Fibroblast of skin of left quadriceps (primary cell): ENCODE measurements around the gene RETREG1.
A peak's percentile ranks its signal among the peaks of the same experiment; 100 is the strongest.
"Not testable (repeated sequence)": the region's sequence is repeated elsewhere in the genome, so short reads cannot be mapped to it uniquely, and the experiment has no call there.

Source experiments
- DNase-seq, 2 experiments: peaks; one replicate each; pipeline ENCODE4 v3.0.0-alpha.2; 2013; ENCODE audit warnings: low read depth in 2 of 2

RETREG1 gene

GRCh38 chr5:16617274-16617968 lies 624 bp upstream of the RETREG1 start:
- no peak for DNase-seq

GRCh38 chr5:16615741-16616535 lies 859 bp downstream of the RETREG1 start:
- no peak for DNase-seq

DNA sequence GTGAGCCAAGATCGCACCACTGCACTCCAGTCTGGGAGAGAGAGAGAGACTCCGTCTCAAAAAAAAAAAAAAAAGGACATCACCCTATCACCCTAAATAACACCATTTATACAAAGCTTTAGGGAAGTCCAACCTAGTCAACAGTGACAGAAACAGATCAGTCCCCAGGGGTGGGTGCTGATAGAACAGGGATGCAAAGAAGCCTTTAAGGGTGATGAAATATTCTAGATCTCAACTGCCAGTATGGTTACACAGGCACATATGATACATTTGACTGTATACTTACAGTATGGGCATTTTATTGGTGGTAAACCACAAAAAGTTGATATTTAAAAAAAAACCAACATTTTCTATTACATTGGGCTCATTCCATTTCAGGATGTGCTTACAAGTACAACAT lies 4.8 kb downstream of the RETREG1 start:
- no peak for DNase-seq

DNA sequence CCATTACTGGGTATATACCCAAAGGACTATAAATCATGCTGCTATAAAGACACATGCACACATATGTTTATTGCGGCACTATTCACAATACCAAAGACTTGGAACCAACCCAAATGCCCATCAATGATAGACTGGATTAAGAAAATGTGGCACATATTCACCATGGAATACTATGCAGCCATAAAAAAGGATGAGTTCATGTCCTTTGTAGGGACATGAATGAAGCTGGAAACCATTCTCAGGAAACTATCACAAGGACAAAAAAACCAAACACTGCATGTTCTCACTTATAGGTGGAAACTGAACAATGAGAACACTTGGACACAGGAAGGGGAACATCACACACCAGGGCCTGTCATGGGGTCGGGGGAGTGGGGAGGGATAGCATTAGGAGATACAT lies 5.9 kb downstream of the RETREG1 start:
- not testable (repeated sequence) for DNase-seq

- DNase-seq = no peak
Observed at GRCh38 chr5:16609412-16609811, 7.4 kb downstream of the RETREG1 start.

GRCh38 chr5:16606628-16607027 lies 10.2 kb downstream of the RETREG1 start:
- no peak for DNase-seq

- DNase-seq = no peak
Observed at GRCh38 chr5:16603701-16604100, 13.1 kb downstream of the RETREG1 start.

DNA sequence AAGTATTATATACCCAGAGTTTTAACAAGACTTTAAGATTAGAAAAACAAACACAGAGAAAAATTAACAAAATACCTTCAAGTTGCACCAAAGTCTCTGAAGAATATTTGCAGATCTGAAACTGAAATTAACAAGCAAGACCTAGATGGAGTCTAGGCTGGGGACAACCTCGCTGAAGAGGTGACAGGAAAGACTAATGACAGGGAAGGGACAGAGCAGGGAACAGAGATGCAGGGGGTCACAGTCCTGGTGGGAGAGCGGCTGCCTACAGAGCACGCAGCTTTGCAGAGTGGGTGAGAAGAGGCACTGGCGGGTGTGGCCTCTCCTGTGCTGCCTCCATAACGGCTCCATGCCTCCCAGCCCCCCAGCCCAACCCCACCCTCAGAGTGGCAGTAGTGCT lies 13.5 kb downstream of the RETREG1 start:
- DNase-seq = no peak

DNA sequence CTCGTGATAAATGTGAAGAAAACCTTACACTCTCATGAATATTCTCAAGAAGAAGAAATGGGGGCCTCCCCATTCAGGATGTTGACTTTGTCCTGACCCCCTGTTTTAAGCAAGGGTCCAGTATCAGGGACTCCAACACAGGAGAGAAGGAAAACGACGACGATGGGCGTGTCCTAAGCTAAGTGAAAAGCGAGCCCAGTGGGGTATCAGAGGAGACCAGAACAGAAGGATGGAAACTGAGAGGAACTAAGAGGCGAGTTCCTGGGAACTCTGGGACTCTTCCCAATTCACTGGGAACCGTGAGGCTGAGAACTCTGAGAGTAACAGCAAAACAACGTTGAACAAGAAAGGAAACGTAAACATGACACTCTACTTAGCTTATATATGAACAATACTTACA lies 14.6 kb downstream of the RETREG1 start:
- DNase-seq = no peak

- DNase-seq = no peak
Observed at GRCh38 chr5:16600946-16601345, 15.9 kb downstream of the RETREG1 start.

DNA sequence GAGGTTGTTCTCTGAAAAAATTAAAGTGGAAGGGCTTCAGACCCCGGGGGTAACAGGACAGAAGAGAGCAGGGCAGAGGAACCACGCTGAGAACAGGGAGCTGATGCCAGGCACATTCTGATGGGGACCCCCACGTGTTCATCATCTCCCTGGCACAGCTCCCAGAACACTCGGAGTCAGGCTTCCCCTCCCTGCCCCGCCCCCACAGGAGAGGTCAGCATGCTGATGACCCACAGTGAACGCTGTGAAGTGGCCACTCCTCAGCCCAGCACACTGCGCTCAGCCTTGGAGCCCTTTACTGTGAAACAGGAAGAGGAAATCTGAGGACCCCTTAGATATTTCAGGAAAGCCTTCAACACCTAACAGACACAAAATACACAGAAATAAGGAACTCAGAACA lies 16.4 kb downstream of the RETREG1 start:
- DNase-seq = no peak

GRCh38 chr5:16597946-16598694 lies 18.7 kb downstream of the RETREG1 start:
- no peak for DNase-seq

DNA sequence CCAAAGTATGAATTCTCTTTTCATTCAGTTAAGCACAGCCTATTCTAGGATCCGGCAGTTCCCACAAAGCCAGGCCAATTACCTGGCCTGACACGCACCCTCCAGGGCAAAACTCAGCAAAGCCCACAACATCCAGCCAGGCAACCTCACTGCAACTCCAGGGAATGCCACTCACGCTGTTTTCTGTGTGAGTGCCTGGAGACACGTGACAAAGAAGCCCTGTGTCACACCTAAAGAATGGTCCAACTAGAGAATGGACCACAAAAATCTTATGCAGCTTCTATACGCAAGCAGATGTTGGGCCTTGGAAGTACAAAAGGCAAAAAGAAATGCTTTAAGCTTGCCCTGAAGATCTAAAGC lies 20.2 kb downstream of the RETREG1 start:
- peak; percentile 35 to 37 for DNase-seq

GRCh38 chr5:16595881-16596580 lies 20.8 kb downstream of the RETREG1 start:
- no peak for DNase-seq

DNA sequence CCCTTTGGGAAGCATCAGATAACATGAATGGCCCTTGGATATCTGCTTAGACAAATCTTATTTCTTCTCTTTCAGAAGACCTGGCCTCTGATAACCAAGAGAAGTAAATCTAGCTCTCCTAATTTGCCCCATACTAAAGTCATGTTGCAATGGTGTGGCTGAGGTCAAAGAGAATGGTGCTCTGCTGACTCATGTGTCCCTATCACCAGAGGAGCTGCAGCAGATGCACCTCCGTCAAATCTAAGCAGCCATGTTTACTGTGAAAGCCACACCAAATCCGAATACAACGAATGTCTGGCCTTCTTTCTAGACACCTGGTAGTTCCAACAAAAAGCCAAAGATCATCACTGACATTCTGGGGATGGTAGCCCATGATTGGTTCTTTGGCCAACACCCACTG lies 23.2 kb downstream of the RETREG1 start:
- no peak for DNase-seq

GRCh38 chr5:16593013-16593412 lies 23.8 kb downstream of the RETREG1 start:
- DNase-seq = no peak

DNA sequence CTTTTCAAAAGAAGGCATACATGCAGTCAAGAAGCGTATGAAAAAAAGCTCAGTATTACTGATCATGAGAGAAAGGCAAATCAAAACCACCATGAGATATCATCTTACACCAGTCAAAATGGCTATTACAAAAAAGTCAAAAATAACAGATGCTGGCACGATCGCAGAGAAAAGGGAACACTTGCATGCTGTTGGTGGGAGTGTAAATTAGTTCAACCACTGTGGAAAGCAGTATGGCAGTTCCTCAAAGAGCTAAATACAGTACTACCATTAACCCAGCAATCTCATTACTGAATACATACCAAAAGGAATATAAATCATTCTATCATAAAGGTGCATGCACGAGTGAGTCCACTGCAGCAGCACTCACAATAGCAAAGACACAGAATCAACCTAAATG lies 24.5 kb downstream of the RETREG1 start:
- no peak for DNase-seq

DNA sequence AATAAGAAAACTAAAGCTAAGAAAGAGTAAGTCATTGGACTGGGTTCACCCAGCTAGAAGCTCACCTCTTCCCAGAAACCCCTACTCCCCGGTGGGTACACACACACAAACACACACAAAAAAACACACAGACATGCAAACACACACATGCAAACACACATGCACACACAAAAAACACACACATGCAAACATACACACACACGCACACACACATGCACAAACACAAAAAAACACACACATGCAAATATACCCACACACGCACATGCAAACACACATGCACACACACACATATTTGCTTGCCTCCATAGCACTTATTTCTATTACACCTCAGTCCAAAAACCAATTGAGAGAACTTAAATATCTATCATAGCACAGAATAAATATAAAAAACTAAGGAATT lies 26.1 kb downstream of the RETREG1 start:
- DNase-seq = no peak

- DNase-seq = no peak
Observed at GRCh38 chr5:16589658-16590057, 27.1 kb downstream of the RETREG1 start.

DNA sequence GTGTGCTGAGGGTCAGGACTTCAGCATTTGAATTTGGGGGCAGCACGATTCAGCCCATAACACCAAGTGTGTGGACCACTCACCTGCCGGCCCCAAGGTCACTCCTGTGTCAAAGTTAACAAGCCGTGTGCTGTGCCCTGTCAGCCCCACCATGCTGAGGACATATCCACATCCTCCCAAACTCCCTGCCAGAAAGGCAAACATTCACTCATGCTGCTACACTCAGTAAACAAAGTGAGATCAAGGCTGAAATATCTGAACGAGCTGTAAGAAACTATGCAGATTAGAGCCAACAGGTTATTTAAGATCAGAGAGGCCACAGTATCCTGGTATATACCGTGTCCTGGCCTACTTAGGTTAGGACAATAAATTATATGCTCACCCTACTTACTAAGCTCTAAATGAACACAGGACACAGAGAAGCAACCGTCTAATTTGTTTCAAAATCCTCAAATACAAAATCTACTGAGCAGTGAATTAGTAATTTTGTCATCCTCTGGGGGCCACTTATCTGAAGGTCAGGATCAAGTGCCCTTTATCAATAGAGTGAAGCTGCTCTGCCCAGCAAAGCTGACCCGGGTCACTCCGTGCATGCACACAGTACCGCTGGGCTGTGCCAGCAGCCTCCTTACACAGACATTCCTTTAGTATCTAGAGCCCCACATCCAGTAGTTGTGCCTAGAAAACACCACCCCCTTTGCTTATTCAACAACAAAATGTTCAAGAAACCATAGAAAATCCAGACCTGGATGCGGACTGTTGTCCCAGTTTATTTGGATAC lies 28.2 kb downstream of the RETREG1 start:
- no peak for DNase-seq

GRCh38 chr5:16586556-16586955 lies 30.2 kb downstream of the RETREG1 start:
- DNase-seq = no peak
